WTC11 (cell line): ENCODE results near the gene ARHGAP10. TPM values are rescaled to one million over a fixed set of nuclear protein-coding genes. Genes with fewer than 3 reads are reported as not detected.

Experiments
- ATAC-seq: fragments of 200-7000 bp; cut with Tn5 transposase; 2 replicates; pipeline ENCODE4 v1.10.0; 2021; ENCODE audit warnings: mild to moderate bottlenecking, moderate library complexity
- CTCF ChIA-PET: fragments of 300-600 bp; sonication (Branson Sonifier 250); formaldehyde crosslinking; loops from one replicate; lab custom pipeline; 2021; ENCODE audit warnings: antibody characterized with exemption; lab: Charles Lee
- POLR2A ChIA-PET: fragments of 350-600 bp; sonication (Branson Sonifier 250); formaldehyde crosslinking; loops from one replicate; lab custom pipeline; 2021; ENCODE audit warnings: antibody characterized with exemption; lab: Charles Lee
- DNase-seq: peaks from one replicate; pipeline ENCODE4 v3.0.0; 2021; ENCODE audit warnings: low spot score
- H3K27ac Mint-ChIP-seq: 2 replicates; pipeline ENCODE4 v1.8.0; 2021; ENCODE audit warnings: mixed read lengths
- H3K27me3 Mint-ChIP-seq: 2 replicates; pipeline ENCODE4 v1.8.0; 2021; ENCODE audit warnings: low read depth, mild to moderate bottlenecking, moderate library complexity, mixed read lengths
- H3K36me3 Mint-ChIP-seq: 2 replicates; pipeline ENCODE4 v1.8.0; 2021; ENCODE audit warnings: mixed read lengths
- H3K4me1 Mint-ChIP-seq: 2 replicates; pipeline ENCODE4 v1.8.0; 2022; ENCODE audit warnings: mixed read lengths
- H3K4me3 Mint-ChIP-seq: 2 replicates; pipeline ENCODE4 v1.8.0; 2021; ENCODE audit warnings: mild to moderate bottlenecking, moderate library complexity, mixed read lengths
- H3K9me3 Mint-ChIP-seq: 2 replicates; pipeline ENCODE4 v1.8.0; 2021; ENCODE audit warnings: mixed read lengths
- AR ChIP-seq: fragments of 250-450 bp; sonication (Bioruptor Pico); IDR thresholded peaks from 2 replicates; pipeline ENCODE4 v1.9.0; 2021; ENCODE audit warnings: mild to moderate bottlenecking
- ATF6 ChIP-seq: sonication (generic); formaldehyde crosslinking; IDR thresholded peaks from 2 replicates; pipeline ENCODE4 v1.8.1; 2023; ENCODE audit warnings: mild to moderate bottlenecking, missing genetic modification reagents
- CREM ChIP-seq: sonication (generic); formaldehyde crosslinking; IDR thresholded peaks from 2 replicates; pipeline ENCODE4 v1.8.1; 2022; ENCODE audit warnings: mild to moderate bottlenecking, missing genetic modification reagents, moderate library complexity
- ELF4 ChIP-seq: sonication (generic); formaldehyde crosslinking; IDR thresholded peaks from 2 replicates; pipeline ENCODE4 v1.8.1; 2022; ENCODE audit warnings: low read depth, mild to moderate bottlenecking, moderate library complexity, missing genetic modification reagents
- ESRRA ChIP-seq: sonication (generic); formaldehyde crosslinking; IDR thresholded peaks from 2 replicates; pipeline ENCODE4 v1.8.1; 2022; ENCODE audit warnings: mild to moderate bottlenecking, missing genetic modification reagents, borderline replicate concordance
- HMGXB4 ChIP-seq: sonication (generic); formaldehyde crosslinking; IDR thresholded peaks from 2 replicates; pipeline ENCODE4 v1.8.1; 2023; ENCODE audit warnings: mild to moderate bottlenecking, moderate library complexity, missing genetic modification reagents
- KAT7 ChIP-seq: sonication (generic); formaldehyde crosslinking; IDR thresholded peaks from 2 replicates; pipeline ENCODE4 v1.8.1; 2023; ENCODE audit warnings: missing genetic modification reagents, mild to moderate bottlenecking, borderline replicate concordance
- NR1H2 ChIP-seq: sonication (generic); formaldehyde crosslinking; IDR thresholded peaks from 2 replicates; pipeline ENCODE4 v1.9.0; 2021; ENCODE audit warnings: mild to moderate bottlenecking, moderate library complexity, missing genetic modification reagents
- SOX15 ChIP-seq: fragments of 250-450 bp; sonication (Bioruptor Pico); IDR thresholded peaks from 2 replicates; pipeline ENCODE4 v1.9.0; 2021; ENCODE audit warnings: mild to moderate bottlenecking
- TP53 ChIP-seq: sonication (generic); formaldehyde crosslinking; IDR thresholded peaks from 2 replicates; pipeline ENCODE4 v1.8.1; 2023; ENCODE audit warnings: mild to moderate bottlenecking, missing genetic modification reagents
- ZBTB43 ChIP-seq: sonication (generic); formaldehyde crosslinking; IDR thresholded peaks from 2 replicates; pipeline ENCODE4 v1.8.1; 2023; ENCODE audit warnings: mild to moderate bottlenecking, missing genetic modification reagents
- ZNF317 ChIP-seq: sonication (generic); formaldehyde crosslinking; IDR thresholded peaks from 2 replicates; pipeline ENCODE4 v1.8.1; 2023; ENCODE audit warnings: low read depth, mild to moderate bottlenecking, moderate library complexity, missing genetic modification reagents, borderline replicate concordance
- total RNA-seq: library from RNA; stranded (reverse); gene quantifications from 3 replicates; pipeline ENCODE4 v1.2.3, GENCODE V29; 2021
- TF ChIP-seq, protein P1 (sequence below): sonication (generic); formaldehyde crosslinking; IDR thresholded peaks from 2 replicates; pipeline ENCODE4 v1.8.1; 2023; ENCODE audit warnings: mild to moderate bottlenecking, missing genetic modification reagents, moderate library complexity
- TF ChIP-seq, protein P2 (sequence below): sonication (generic); formaldehyde crosslinking; IDR thresholded peaks from 2 replicates; pipeline ENCODE4 v1.8.0; 2022; ENCODE audit warnings: mild to moderate bottlenecking, missing genetic modification reagents

Gene ARHGAP10
- total RNA-seq, 1 experiment from 2014 or later, result 9.6 TPM

- Mint-ChIP-seq H3K4me1 (peaks cover 50% of the 10 kb centered on the region), H3K4me3 (no peak overlapping the region), H3K36me3 (no peaks in the 10 kb centered on the region; the same call in 1 of the 2 replicates), H3K9me3 (no peaks in the 10 kb centered on the region), H3K27ac (peak overlapping the region; percentile 29), H3K27me3 (no peaks in the 10 kb centered on the region)
- ChIA-PET POLR2A (no interaction called here), CTCF (interaction anchor here (1.3 kb wide), 1 partner anchor 91 kb away, joined by 6 read pairs; no protein-coding TSS in a partner anchor)
- DNase-seq (no peak), ATAC-seq (no peak)
- TF ChIP-seq ATF6 (CRISPR knock-in tag), result no peak
- TF ChIP-seq ELF4, result no peak
- no peak for TF ChIP-seq SOX15 (CRISPR knock-in tag)
- TF ChIP-seq TP53, result no peak
- no peak for TF ChIP-seq HMGXB4 (CRISPR knock-in tag)
- no peak for TF ChIP-seq CREM
- no peak for TF ChIP-seq AR
- no peak for TF ChIP-seq ESRRA
- no peak for TF ChIP-seq ZBTB43 (CRISPR knock-in tag)
Observed at GRCh38 chr4:147958057-147958456, 226.2 kb downstream of the ARHGAP10 start.

DNA sequence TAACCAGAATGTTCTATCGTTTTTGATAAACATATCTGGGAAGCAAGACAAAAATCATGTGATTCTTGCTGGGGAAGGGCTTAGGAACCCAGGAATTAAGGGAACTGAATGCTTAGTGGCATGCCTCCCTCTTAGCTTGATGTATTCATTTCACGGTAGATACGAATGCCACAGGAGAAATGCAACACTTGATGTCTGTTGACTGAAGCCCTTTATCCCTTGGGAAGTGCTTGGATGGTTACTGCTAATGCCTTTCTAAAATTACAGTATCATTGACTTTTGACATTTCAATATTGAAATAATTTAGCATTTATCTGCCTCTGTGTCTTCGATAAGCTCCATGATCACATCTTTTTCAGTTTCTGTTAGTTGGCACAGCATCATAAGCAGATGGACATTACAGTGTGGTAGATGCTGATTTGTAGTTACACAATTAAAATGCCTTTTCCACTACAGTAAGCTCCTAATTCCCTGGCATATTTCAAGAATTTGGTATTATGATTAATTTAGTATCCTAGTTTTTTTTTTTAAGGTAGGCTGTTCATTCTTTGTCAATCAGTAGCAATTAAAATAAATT is 226.7 kb downstream of the ARHGAP10 start:
- ATAC-seq (no peak), DNase-seq (no peak)
- CTCF ChIA-PET, result interaction anchor here (1.3 kb wide), 1 partner anchor 92 kb away, joined by 6 read pairs; no protein-coding TSS in a partner anchor
- no peak overlapping the region for H3K4me3 Mint-ChIP-seq
- peaks cover 50% of the 10 kb centered on the region for H3K4me1 Mint-ChIP-seq
- POLR2A ChIA-PET, result no interaction called here
- H3K9me3 Mint-ChIP-seq, result no peaks in the 10 kb centered on the region
- H3K27me3 Mint-ChIP-seq, result no peaks in the 10 kb centered on the region
- H3K36me3 Mint-ChIP-seq, result no peaks in the 10 kb centered on the region; the same call in 1 of the 2 replicates
- TF ChIP-seq KAT7 (no peak), ZNF317 (CRISPR knock-in tag) (no peak)
- no peak overlapping the region; the same call in 1 of the 2 replicates for H3K27ac Mint-ChIP-seq

- no peaks in the 10 kb centered on the region for H3K36me3 Mint-ChIP-seq
- DNase-seq, result no peak
- TF ChIP-seq, protein P1, sequence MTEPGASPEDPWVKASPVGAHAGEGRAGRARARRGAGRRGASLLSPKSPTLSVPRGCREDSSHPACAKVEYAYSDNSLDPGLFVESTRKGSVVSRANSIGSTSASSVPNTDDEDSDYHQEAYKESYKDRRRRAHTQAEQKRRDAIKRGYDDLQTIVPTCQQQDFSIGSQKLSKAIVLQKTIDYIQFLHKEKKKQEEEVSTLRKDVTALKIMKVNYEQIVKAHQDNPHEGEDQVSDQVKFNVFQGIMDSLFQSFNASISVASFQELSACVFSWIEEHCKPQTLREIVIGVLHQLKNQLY (CRISPR knock-in tag), result no peak
- TF ChIP-seq, protein P2, sequence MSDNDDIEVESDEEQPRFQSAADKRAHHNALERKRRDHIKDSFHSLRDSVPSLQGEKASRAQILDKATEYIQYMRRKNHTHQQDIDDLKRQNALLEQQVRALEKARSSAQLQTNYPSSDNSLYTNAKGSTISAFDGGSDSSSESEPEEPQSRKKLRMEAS, result no peak
- TF ChIP-seq NR1H2 (CRISPR knock-in tag), result no peak
- peaks cover 37% of the 10 kb centered on the region for H3K4me1 Mint-ChIP-seq
- H3K9me3 Mint-ChIP-seq, result no peaks in the 10 kb centered on the region
- H3K27me3 Mint-ChIP-seq, result no peaks in the 10 kb centered on the region
- no peak overlapping the region for H3K27ac Mint-ChIP-seq
- ChIA-PET CTCF (no interaction called here), POLR2A (no interaction called here)
- ATAC-seq, result no peak
- H3K4me3 Mint-ChIP-seq, result no peak overlapping the region
Observed at GRCh38 chr4:147960971-147961370, 229.1 kb downstream of the ARHGAP10 start.
